A549 (cell line): ENCODE measurements around the gene QPRT.

Source experiments
- CBX2 ChIP-seq: fragments of 200-600 bp; sonication (generic); IDR thresholded peaks from 2 replicates; pipeline ENCODE4 v1.6.1; 2016; ENCODE audit warnings: low read depth, mild to moderate bottlenecking, borderline replicate concordance
- CHD4 ChIP-seq: fragments of 200-600 bp; sonication (generic); IDR thresholded peaks from 2 replicates; pipeline ENCODE4 v1.6.1; 2016; ENCODE audit warnings: antibody characterized with exemption, mild to moderate bottlenecking, borderline replicate concordance
- CTCF ChIP-seq: fragments of >200 bp; sonication (Bioruptor Twin); formaldehyde crosslinking; IDR thresholded peaks from 3 replicates; pipeline ENCODE4 v1.5.1; 2016
- JUN ChIP-seq, 2 experiments: fragments of >200 bp; sonication (Bioruptor Twin); formaldehyde crosslinking; IDR thresholded peaks; 2 replicates in 1 of 2; 3 replicates in 1 of 2; pipeline ENCODE4 v1.6.1; 2016 to 2017
- KDM1A ChIP-seq: fragments of 200-600 bp; sonication (generic); IDR thresholded peaks from 2 replicates; pipeline ENCODE4 v1.6.1; 2016; ENCODE audit warnings: low read depth, mild to moderate bottlenecking
- MYC ChIP-seq: IDR thresholded peaks from 2 replicates; pipeline ENCODE4 v1.6.1; 2012; ENCODE audit warnings: mild to moderate bottlenecking, inconsistent platforms, low read length, improper control_type of control experiment, borderline replicate concordance
- POLR2A ChIP-seq: IDR thresholded peaks from 2 replicates; pipeline ENCODE4 v1.6.1; 2012; ENCODE audit warnings: mild to moderate bottlenecking, low read length
- USF2 ChIP-seq: fragments of 450-650 bp; IDR thresholded peaks from 2 replicates; pipeline ENCODE4 v1.6.1; 2014; ENCODE audit warnings: antibody characterized with exemption
- ZC3H11A ChIP-seq: fragments of 450-650 bp; IDR thresholded peaks from 2 replicates; pipeline ENCODE4 v1.6.1; 2014; ENCODE audit warnings: antibody characterized with exemption, mild to moderate bottlenecking

DNA sequence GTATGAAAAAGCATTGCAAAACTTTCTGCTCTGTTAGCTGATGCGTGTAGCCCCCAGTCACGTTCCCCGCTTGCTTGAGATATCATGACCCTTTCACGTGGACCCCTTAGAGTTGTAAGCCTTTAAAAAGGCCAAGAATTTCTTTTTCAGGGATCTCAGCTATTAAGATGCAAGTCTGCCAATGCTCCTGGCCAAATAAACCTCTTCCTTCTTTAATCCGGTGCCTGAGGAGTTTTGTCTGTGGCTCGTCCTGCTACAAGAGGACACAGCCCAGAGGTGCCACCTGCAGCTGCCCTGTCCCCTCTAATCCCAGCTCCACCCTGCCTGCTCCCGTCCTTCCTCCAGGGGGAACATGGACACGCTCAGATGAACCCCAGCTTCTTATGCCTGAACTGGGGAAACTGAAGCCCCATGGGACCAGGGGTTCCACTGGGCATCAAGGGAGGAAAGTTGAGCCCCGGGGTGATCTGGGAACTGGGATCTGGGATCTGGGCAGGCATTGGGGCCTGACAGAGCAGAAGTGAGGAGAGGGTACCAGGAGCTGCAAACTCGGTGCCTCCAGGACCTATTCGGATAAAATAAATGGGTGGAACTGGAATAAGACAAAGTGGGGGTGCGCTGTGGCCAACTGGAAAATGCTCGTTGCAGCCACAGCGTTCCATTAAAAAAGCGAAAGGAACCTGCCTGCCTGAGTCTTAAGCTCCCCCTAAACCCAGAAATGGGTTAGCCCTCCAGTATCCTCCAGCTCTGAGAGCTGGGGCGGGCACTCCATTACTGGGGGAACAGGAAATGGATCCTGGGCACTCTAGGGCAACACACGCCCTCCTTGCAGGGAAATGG, 19.7 kb downstream of the QPRT start:
- no peak for TF ChIP-seq USF2
- TF ChIP-seq CTCF = no peak
- TF ChIP-seq CHD4 = no peak
- no peak for TF ChIP-seq MYC
- no peak for TF ChIP-seq POLR2A
- no peak for TF ChIP-seq ZC3H11A
- no peak for TF ChIP-seq JUN (IDR thresholded peaks at IDR 0.05)
- TF ChIP-seq KDM1A = no peak
- no peak for TF ChIP-seq CBX2
